ENCODE measurements around the gene TMEM50A. TPM values are rescaled to one million over a fixed set of nuclear protein-coding genes. Genes with fewer than 3 reads are reported as not detected.

Gene TMEM50A
- total RNA-seq, 2 experiments from 2014 or later, result 130 to 162 TPM

Other genes starting within 250 kb of the TMEM50A start
- 10 to 100 TPM; 33.0 to 33.8 TPM for gene SYF2, start 105.8 kb upstream of the TMEM50A start, total RNA-seq
- gene RSRP1, start 90.9 kb upstream of the TMEM50A start, total RNA-seq, result 100 to 1,000 TPM; 160 to 240 TPM
- gene RHD, start 65.8 kb upstream of the TMEM50A start, total RNA-seq, result not detected
- gene RHCE, start 82.5 kb downstream of the TMEM50A start, total RNA-seq, result not detected
- 10 to 100 TPM; 13.0 to 15.7 TPM for gene MACO1, start 92.6 kb downstream of the TMEM50A start, total RNA-seq
- gene LDLRAP1, start 205.3 kb downstream of the TMEM50A start, total RNA-seq, result 10 to 100 TPM in 1 of 2 experiments, 1 to 10 TPM in 1; 4.9 to 11.0 TPM

Measured in activated CD8-positive, alpha-beta memory T cell treated with anti-CD3 and anti-CD28 coated beads, Interleukin-2, amount 10 ng/mL, durations not matched to agents 7 days and 5 days (primary cell).